NCI-H2227 (cell line): ENCODE data around the gene ZSWIM8.
A peak's percentile ranks its signal among the peaks of the same experiment; 100 is the strongest.
"Not testable (repeated sequence)": the region's sequence is repeated elsewhere in the genome, so short reads cannot be mapped to it uniquely, and the experiment has no call there.

Experiments
- DNase-seq: peaks from one replicate; lab custom pipeline; 2025; ENCODE audit not compliant: unreplicated experiment; lab: John Stamatoyannopoulos, UW

The ZSWIM8 gene, protein sequence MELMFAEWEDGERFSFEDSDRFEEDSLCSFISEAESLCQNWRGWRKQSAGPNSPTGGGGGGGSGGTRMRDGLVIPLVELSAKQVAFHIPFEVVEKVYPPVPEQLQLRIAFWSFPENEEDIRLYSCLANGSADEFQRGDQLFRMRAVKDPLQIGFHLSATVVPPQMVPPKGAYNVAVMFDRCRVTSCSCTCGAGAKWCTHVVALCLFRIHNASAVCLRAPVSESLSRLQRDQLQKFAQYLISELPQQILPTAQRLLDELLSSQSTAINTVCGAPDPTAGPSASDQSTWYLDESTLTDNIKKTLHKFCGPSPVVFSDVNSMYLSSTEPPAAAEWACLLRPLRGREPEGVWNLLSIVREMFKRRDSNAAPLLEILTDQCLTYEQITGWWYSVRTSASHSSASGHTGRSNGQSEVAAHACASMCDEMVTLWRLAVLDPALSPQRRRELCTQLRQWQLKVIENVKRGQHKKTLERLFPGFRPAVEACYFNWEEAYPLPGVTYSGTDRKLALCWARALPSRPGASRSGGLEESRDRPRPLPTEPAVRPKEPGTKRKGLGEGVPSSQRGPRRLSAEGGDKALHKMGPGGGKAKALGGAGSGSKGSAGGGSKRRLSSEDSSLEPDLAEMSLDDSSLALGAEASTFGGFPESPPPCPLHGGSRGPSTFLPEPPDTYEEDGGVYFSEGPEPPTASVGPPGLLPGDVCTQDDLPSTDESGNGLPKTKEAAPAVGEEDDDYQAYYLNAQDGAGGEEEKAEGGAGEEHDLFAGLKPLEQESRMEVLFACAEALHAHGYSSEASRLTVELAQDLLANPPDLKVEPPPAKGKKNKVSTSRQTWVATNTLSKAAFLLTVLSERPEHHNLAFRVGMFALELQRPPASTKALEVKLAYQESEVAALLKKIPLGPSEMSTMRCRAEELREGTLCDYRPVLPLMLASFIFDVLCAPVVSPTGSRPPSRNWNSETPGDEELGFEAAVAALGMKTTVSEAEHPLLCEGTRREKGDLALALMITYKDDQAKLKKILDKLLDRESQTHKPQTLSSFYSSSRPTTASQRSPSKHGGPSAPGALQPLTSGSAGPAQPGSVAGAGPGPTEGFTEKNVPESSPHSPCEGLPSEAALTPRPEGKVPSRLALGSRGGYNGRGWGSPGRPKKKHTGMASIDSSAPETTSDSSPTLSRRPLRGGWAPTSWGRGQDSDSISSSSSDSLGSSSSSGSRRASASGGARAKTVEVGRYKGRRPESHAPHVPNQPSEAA (N-terminal part only)

DNA sequence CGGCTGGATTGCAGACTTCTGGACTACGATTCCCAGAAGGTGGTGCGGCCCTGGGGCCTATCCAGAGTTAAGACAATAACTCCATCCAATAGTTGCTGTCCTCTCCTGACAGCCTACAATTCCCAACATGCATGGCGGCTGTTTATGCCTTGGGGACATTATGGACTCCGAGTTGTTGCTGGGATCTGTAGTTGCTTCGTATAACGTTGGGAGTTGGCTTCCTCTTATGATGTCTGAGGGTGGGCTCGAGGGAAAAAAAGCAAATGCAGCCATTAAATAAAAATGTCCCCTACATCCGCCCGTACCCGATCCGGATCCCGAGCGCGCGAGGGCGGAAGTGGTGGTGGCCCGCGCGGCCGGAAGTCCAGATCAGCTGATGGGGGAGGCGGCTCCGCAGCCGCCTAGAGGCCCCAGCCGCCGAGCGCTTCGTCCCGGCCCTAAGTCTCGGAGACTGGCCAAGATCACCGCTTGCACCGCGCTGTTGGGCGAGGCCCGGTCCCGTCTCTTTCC is at the start of gene ZSWIM8:
Gene ZSWIM8, plus strand, starts transcription at position 396 of the 510 bp plus-strand sequence. CDS start 273 bp downstream, outside the sequence.
- DNase-seq, result peak; percentile 89

DNA sequence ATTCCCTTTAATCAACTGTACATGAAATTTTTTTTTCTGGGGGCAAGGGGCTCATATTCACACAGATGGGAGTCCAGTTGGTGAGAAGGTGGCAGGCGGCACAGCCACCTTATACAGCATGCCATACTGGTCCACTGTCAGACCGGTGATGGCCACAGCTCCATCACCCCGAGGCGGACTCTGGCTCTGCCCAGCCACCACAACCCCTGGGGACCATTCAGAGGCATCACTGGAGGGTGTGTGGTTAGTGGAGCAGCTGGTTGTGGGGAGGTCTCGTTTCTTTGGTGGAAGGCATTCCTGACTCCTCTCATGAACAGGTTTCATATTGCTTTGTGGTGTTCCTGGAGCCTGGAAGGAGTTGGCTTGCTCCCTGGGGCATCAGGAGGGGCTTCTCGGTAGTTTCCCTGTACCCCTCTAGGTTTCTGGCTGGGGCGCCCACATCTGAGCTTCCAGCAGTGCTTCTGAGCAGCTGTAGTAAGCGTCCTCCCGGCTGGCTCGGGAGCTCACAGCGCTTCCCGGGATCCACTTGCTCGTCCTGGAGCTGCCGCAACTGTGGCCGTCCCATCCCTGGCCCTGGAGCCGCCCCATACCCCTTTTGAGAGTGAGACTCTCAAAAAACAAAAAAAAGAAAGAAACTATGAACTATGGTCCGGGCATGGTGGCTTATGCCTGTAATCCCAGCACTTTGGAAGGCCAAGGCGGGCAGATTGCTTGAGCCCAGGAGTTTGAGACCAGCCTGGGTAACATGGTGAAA is 44.7 kb upstream of the ZSWIM8 start:
- not testable (repeated sequence) for DNase-seq

DNA sequence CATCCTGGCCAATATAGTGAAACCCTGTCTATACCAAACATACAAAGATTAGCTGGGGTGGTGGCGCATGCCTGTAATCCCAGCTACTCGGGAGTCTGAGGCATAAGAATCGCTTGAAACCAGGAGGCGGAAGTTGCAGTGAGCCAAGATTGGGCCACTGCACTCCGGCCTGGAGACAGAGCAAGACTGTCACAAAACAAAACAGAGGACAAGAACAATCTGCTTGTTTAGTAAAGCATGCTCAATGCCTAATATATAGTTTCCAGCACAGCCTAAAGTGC is 43.0 kb upstream of the ZSWIM8 start:
- DNase-seq, result no peak

DNA sequence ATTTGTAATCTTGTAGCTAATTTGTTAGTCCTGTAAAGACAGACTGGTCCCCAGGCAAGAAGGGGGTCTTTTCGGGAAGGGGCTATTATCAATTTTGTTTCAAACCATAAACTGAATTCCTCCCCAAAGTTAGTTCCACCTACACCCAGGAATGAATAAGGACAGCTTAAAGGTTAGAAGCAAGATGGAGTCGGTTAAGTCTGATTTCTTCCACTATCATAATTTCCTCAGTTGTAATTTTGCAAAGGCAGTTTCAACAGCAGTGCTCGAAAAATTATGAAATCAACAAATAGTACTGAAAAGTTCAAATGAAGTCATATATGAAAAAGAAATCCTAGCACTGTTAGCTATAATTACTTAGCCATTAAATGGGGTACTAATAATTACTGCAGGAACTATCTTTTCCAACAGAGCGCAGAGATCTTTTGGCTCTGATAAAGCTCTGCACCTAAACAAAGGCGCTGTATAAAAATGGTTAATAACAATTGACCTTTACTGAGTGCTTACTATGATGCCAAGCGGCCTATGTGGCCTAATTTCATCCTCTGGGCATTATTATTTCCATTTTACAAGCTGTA is 42.0 kb upstream of the ZSWIM8 start:
- no peak for DNase-seq

DNA sequence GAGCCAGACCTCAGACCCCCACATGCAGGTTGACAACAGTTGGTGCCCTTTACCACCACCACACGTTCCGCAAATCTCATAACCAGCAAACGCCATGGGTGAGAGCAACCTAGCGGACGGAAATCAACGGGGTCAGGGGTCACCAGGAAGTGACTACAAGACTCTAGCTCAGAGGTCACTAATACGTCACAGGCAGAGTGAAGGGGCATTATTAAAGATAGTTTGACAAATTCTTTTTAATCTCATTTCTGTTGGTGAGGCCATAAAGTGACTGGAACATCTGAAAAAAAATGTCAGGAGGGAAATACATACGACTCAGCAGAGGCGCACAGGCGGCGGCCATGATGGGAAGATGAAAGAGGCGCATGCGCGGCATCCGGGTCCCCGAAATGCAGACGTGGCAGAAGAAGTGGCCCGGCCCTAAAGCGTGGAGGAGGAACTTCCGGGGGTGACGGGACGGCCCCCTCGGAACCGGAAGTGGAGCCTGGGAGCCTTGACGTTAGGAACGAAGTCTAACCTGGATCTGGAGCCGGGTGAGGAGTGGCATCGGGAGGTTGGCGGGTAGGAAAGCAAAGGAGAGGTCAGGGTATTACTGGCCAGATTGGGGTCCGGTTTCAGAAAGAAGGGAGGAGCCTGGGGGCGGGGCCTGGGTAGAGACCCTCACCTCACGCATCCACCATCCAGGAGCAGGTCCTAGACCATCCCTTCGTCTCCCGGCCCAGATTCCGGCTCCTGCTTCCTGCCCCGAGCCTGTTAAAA is 41.3 kb upstream of the ZSWIM8 start, which contains the start of gene SEC24C:
Gene SEC24C, plus strand, starts transcription at position 468 of the 759 bp plus-strand sequence. CDS start 2,461 bp downstream, outside the sequence.
- peak; percentile 94 for DNase-seq

DNA sequence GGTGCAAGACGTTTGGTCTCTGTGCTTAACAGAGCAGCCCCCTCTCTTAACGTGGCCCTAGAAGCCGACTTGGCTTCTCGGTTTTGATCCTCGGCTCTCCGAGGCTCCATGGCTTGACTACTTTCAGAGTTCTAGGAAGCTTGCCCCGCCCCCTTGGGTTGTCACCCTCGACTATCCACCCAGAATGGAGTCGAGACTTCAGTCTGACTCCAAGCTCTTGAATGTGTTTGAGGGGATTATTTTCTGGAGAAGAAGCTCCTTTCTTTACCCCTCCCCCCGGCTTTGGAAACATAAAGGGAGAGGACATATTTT is 40.8 kb upstream of the ZSWIM8 start:
- peak; percentile 61 for DNase-seq

DNA sequence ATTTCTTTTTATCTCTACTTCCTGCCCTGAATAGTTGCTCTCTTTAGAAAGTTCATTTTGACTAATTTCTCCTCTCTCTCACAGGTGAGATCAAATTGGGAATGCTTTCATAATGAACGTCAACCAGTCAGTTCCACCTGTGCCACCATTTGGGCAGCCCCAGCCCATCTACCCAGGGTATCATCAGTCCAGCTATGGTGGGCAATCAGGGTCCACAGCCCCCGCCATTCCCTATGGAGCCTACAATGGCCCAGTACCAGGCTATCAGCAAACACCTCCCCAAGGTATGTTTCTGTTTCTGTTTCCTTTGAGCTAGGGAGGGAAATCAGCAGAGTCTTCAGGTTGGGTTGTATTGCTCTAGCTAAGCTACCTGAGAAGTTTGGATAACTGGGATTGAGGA is 38.7 kb upstream of the ZSWIM8 start:
- DNase-seq, result no peak

DNA sequence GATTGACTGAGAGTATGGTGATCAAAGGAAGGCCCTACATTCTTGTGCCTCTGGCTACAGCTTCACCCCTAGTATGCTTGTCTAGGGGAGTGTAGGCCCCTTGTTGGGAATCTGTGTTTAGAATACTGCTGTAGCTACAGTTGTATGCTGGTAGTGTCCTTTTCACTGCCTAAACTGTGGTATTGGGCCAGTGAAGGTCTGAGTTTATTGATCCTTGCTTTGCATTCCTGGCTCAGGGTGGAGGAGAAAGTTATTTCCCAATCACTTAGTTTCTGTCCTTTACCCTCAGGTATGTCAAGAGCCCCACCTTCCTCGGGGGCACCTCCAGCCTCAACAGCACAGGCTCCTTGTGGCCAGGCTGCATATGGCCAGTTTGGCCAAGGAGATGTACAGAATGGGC is 34.6 kb upstream of the ZSWIM8 start:
- no peak for DNase-seq

DNA sequence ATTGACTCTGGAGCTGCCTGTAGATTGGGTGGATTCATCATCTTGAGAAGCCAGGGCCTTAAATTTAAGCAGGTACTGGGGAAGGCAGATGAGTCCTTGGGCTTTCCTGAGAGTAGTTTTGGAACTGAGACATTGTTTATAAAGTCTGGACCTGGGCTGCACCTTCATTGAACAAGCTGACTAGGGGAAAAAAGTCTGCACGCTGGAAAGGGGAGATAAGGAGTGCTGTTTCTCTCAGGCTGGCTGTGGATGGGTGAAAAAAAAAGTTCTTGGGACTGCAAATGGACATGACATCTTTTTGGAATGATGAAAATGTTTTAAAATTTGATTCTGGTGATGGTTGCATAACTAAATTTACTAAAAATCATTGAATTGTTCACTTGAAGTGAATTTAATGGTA is 29.2 kb upstream of the ZSWIM8 start:
- no peak for DNase-seq

DNA sequence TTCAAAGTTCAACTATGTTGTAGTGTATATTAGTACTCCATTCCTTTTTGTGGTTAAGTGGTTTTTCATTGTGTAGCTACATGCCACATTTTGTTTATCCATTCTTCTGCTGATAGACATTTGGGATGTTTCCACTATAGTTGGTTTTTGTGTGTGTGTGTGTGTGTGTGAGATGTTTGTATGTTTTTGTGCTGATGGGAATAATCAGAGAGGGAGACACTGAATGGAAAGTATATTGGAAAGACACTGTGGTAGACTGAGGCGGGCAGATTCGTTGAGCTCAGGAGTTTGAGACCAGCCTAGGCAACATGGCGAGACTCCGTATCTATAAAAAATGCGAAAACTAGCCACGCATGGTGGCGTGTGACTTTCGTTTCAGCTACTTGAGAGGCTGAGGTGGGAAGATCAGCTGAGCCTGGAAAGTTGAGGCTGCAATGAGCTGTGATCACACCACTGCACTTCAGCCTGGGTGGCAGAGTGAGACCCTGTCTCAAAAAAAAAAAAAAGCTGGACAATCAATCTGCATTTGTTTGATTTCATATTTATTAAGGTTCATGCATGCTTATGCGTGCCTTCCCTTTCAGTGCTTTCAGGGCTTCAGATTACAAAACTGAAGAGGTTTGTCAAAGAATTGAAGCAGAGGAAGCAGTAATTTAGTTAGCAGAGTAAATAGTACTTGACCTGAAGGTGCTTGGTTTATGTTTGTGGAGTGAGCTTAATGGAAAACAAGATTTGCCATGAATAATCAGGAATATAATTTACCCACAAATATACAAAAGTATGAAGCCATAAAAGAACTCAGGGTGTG is 26.5 kb upstream of the ZSWIM8 start:
- DNase-seq, result no peak

DNA sequence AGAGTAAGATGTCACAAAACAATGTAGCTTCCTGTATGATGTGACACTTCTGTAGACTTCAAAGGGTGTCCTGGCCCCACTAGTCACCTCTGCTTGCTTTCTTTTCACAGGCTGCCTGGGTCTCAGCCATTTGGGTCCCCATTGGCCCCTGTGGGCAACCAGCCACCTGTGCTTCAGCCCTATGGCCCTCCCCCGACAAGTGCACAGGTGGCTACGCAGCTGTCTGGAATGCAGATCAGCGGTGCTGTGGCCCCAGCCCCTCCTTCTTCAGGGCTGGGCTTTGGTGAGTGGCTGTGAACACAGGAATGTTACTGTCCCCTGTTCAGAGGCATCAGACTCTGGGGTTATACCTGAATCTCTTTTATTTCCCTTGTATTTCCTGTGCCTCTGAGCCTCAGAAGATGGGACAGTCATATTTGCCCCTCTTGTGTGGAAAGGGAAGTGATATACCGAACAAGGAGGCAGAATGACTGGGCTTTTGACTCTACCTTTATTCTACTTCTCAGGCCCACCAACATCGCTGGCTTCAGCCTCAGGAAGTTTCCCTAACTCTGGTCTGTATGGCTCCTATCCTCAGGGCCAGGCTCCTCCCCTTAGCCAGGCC is 25.8 kb upstream of the ZSWIM8 start:
- DNase-seq, result no peak

DNA sequence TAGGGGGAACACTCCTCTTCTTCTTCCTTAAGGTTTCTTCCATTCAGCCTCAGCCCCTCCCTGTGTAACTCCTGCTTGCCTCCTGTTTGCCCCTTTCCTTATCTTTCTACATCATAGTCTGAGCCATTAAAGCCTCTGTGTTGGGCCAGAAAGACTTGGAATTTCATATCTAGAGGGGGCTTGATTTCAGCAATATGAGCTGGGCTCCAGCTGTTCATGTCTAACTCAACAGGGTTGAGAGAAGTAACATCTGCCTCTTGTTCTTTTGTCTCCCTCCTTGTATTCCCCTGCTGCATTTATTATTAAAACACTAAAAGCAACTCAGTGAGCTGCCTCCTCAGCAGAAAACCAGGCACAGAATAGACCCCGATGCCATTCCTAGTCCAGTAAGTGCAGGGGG is 23.6 kb upstream of the ZSWIM8 start:
- DNase-seq, result no peak

DNA sequence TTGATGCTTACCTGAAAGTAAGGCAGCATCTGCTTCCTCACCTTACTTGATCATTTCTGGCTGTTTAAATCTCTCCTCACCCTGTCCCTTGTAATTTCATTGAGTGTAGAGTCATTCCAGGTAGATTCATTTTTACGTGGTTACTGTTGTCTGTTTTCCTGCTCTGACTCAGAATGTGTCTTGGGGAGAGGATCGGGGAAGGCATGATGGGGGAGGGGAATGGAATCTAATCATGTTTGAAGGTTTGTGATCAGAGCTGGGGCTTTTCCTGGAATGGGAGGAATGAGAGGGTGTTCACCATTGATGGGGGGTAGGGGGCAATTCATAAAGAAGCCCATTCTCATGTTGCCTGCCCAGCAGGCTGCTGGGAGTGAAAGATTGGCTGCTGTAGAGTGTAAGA is 22.5 kb upstream of the ZSWIM8 start:
- DNase-seq, result no peak

DNA sequence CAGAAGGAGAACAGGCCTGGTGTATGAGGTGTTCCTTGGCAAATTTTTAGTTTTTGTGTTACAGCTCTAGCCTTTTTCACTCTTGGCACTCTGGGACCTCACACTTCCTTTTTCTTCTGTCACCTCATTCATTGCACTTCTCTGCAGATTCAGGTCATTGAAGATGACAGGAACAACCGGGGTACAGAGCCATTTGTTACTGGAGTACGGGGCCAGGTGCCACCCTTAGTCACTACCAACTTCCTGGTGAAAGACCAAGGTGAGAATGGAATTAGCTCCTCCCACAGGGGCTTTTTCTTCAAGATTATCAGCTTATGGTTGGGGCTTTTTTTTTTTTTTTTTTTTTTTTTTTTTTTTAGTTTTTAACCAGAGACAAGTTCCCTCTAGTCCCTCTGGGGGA is 22.1 kb upstream of the ZSWIM8 start:
- DNase-seq, result no peak

DNA sequence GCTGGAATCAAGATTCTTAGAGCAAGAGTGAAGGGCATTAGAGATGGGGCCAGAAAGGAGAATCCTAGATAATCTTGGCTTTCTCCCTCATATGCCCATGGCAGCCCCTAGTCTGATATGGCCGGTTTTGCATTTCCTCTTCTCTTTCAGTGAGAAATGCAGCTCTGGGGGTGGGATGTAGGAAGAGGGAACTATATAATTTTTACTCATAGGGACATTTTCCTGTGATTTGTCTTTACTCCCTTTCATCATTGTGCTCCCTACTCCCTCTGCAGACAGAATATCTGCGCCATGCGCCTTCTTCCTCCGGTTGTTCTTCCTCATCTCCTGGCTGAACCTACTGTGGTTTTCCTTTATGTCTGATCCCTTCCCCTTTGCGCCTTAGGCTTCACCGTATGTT is 20.3 kb upstream of the ZSWIM8 start:
- no peak for DNase-seq

DNA sequence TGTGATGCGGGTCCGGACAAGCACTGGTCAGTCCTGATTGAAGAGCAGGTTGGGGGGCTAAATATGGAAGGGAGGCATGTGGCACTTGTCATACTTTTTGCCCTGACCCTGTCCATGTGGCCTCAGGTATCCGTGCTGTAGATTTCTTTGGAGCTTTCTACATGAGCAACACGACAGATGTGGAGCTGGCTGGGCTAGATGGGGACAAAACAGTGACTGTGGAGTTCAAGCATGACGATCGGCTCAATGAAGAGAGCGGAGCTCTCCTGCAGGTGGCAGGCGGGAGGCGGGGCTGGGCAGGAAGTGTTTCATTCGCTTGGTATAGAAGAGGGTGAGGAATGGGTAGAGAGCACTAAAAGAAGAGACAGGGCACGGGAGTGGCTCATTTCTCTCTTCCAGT is 16.5 kb upstream of the ZSWIM8 start:
- DNase-seq, result no peak

DNA sequence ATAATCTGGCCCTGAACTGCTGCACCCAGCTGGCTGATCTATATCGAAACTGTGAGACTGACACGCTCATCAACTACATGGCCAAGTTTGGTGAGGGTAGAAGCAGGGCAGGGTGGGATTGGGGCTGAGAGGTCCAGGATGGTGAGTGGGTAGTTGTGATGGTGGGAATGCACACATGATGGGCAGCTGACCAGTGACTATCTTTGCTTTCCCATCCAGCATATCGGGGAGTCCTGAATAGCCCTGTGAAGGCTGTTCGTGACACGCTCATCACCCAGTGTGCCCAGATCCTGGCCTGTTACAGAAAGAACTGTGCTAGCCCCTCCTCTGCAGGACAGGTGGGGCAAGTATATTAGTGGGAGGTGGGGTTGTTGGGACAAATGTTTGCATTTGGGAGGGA is 16.0 kb upstream of the ZSWIM8 start:
- DNase-seq, result no peak

DNA sequence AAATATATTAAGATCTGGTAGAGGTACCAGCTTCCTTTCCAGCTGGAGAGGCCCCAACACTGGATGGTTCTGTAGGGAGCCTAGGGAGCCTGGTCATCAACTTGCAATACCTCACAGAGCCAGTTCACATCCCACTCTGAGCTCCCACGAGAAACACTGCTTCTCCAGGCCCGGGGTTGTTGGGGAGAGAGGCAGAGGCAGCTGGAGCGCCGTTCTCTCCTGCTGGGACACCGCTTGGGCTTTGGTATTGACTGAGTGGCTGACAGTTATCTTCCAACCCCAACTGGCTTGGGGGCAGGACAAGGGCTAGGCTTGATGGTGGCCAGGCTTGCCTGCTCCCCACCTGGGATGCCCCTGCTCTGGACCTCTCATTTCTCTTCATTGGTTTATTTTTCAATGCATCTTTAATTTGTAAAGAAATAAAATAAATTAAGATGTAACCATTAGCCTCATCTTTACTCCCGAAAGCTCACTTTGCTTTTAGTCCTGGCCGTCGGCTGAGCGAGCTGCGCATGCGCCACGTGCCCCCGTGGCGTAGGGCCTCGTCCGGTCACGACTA is 13.6 kb upstream of the ZSWIM8 start:
- DNase-seq, result peak; percentile 63
